ENCODE data around the gene NRXN3. TPM values are rescaled to one million over a fixed set of nuclear protein-coding genes. Genes with fewer than 3 reads are reported as not detected.

NRXN3 gene
- total RNA-seq, 1 experiment from 2014 or later, result not detected

DNA sequence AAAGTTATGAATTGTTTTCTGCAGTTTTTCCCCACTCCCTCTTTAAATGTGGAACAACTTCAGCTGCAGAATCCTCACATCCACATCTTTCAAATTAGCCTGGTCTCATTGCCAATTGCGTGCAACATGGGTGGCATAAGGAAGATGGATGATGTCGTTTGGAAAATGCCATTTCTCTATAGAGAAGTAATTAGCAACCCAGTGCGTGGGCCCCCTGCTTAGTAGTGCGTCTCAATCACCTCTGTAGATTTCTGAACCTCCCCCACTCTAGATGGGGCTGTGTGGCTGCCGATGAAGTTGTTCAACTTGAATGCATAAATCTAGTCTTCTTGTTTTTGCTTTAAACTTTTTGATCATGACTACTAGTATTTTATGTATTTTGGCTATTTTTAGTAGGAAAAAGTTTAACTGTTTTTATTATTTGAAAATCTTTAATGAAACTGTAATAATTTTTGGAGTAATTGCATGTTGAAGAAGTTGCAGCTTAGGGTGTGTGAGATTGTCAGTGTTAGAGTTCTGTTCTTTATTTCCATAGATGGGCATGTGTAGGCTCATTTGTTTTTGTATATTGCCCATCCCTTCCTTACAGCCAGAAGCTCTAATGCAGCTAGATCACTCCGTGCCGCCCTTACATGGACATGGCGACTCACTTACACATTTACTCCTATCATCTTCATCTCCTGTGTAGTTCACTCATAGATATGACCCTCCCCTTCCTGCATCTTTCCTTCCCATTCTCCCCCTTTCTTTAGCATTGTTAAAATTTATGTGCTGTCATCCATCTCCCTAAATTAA lies 1683.0 kb downstream of the NRXN3 start:
- in situ Hi-C loops (cut with HindIII; ENCODE audit: low pct_unique_long_range_greater_than_20kb, low sequenced_read_pairs), result no loop called here
- POLR2A ChIA-PET, result no interaction called here
- DNase-seq (ENCODE audit: low read depth, low spot score), result no peak
- CTCF ChIA-PET, result no interaction called here
- Histone ChIP-seq H3K9me3 (ENCODE audit: control insufficient read depth, insufficient read depth, low read depth, low read length) (no peaks in the 10 kb centered on the region), H3K4me3 (ENCODE audit: low read depth in 2 of 2, low read length in 2 of 2) (no peak overlapping the region), H3K4me1 (ENCODE audit: control insufficient read depth, insufficient read depth, low read length) (no peaks in the 10 kb centered on the region), H3K27me3 (ENCODE audit: control insufficient read depth, insufficient read depth, low read length) (no peaks in the 10 kb centered on the region), H3K27ac (ENCODE audit: low read length) (no peak overlapping the region), H3K36me3 (ENCODE audit: control insufficient read depth, insufficient read depth, low read length) (no peaks in the 10 kb centered on the region)
- TF ChIP-seq, protein P1, sequence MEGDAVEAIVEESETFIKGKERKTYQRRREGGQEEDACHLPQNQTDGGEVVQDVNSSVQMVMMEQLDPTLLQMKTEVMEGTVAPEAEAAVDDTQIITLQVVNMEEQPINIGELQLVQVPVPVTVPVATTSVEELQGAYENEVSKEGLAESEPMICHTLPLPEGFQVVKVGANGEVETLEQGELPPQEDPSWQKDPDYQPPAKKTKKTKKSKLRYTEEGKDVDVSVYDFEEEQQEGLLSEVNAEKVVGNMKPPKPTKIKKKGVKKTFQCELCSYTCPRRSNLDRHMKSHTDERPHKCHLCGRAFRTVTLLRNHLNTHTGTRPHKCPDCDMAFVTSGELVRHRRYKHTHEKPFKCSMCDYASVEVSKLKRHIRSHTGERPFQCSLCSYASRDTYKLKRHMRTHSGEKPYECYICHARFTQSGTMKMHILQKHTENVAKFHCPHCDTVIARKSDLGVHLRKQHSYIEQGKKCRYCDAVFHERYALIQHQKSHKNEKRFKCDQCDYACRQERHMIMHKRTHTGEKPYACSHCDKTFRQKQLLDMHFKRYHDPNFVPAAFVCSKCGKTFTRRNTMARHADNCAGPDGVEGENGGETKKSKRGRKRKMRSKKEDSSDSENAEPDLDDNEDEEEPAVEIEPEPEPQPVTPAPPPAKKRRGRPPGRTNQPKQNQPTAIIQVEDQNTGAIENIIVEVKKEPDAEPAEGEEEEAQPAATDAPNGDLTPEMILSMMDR (IDR thresholded peaks at IDR 0.05), result no peak
- ATAC-seq, result no peak
- intact Hi-C loops (cut with micrococcal nuclease; ENCODE audit: unreplicated experiment), result no loop called here
- BruUV-seq (replicated peaks), result no TSS peak

DNA sequence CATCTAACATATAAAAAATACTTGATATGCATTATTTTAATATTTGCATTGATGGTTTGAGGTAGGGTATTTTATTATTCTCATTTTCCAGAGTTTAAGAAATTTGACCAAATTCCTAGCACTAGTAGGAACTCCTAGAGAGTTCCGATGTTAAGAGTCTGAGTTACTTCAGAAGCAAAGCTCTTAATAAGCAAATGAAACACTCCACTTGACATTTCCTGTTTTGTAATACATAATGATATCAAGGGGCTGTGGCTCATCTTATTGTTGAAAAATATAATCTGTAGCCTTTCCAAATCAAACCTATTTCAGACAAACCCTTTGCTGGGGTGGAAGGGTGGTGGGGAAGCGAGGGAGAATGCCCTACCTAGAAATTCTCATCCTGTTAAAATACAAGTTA lies 1685.6 kb downstream of the NRXN3 start:
- H3K9me3 ChIP-seq (ENCODE audit: control insufficient read depth, insufficient read depth, low read depth, low read length), result no peaks in the 10 kb centered on the region
- H3K4me1 ChIP-seq (ENCODE audit: control insufficient read depth, insufficient read depth, low read length), result no peaks in the 10 kb centered on the region
- H3K27ac ChIP-seq (ENCODE audit: low read length), result no peak overlapping the region
- BruUV-seq (replicated peaks), result no TSS peak
- no peak overlapping the region for H3K4me3 ChIP-seq (ENCODE audit: low read depth in 2 of 2, low read length in 2 of 2)
- no peak for DNase-seq (ENCODE audit: low read depth, low spot score)
- H3K36me3 ChIP-seq (ENCODE audit: control insufficient read depth, insufficient read depth, low read length), result no peaks in the 10 kb centered on the region
- POLR2A ChIA-PET, result no interaction called here
- in situ Hi-C loops (cut with HindIII; ENCODE audit: low pct_unique_long_range_greater_than_20kb, low sequenced_read_pairs), result no loop called here
- no peak for TF ChIP-seq SIN3A (IDR thresholded peaks at IDR 0.05; ENCODE audit: borderline replicate concordance, insufficient read depth, low read depth, low read length)
- TF ChIP-seq, protein P1 (IDR thresholded peaks at IDR 0.05), result no peak
- TF ChIP-seq, protein P2, sequence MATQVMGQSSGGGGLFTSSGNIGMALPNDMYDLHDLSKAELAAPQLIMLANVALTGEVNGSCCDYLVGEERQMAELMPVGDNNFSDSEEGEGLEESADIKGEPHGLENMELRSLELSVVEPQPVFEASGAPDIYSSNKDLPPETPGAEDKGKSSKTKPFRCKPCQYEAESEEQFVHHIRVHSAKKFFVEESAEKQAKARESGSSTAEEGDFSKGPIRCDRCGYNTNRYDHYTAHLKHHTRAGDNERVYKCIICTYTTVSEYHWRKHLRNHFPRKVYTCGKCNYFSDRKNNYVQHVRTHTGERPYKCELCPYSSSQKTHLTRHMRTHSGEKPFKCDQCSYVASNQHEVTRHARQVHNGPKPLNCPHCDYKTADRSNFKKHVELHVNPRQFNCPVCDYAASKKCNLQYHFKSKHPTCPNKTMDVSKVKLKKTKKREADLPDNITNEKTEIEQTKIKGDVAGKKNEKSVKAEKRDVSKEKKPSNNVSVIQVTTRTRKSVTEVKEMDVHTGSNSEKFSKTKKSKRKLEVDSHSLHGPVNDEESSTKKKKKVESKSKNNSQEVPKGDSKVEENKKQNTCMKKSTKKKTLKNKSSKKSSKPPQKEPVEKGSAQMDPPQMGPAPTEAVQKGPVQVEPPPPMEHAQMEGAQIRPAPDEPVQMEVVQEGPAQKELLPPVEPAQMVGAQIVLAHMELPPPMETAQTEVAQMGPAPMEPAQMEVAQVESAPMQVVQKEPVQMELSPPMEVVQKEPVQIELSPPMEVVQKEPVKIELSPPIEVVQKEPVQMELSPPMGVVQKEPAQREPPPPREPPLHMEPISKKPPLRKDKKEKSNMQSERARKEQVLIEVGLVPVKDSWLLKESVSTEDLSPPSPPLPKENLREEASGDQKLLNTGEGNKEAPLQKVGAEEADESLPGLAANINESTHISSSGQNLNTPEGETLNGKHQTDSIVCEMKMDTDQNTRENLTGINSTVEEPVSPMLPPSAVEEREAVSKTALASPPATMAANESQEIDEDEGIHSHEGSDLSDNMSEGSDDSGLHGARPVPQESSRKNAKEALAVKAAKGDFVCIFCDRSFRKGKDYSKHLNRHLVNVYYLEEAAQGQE (IDR thresholded peaks at IDR 0.05; ENCODE audit: insufficient read depth in 1 of 2, low read depth in 2 of 2, low read length in 1 of 2), result no peak
- no peak for TF ChIP-seq POLR2AphosphoS5 (IDR thresholded peaks at IDR 0.05; ENCODE audit: low read depth, low read length)
- no peak for TF ChIP-seq TCF7L2 (IDR thresholded peaks at IDR 0.05; ENCODE audit: low read depth, low read length)
- CTCF ChIA-PET, result no interaction called here
- ATAC-seq, result no peak
- intact Hi-C loops (cut with micrococcal nuclease; ENCODE audit: unreplicated experiment), result no loop called here
- no peaks in the 10 kb centered on the region for H3K27me3 ChIP-seq (ENCODE audit: control insufficient read depth, insufficient read depth, low read length)

Data from Panc1 (cell line).